HepG2 (cell line): ENCODE results near the gene ZBTB46. TPM values are rescaled to one million over a fixed set of nuclear protein-coding genes. Genes with fewer than 3 reads are reported as not detected.

Source experiments
- CEBPB ChIP-seq: IDR thresholded peaks from 2 replicates; pipeline ENCODE4 v1.6.1; 2011; ENCODE audit warnings: low read depth, low read length, improper control_type of control experiment, borderline replicate concordance
- CHD4 ChIP-seq: fragments of 200-600 bp; sonication (generic); IDR thresholded peaks from 2 replicates; pipeline ENCODE4 v1.7.0; 2017; ENCODE audit warnings: mild to moderate bottlenecking, low read length, borderline replicate concordance
- CSRNP2 ChIP-seq: sonication (generic); formaldehyde crosslinking; conservative IDR thresholded peaks from 2 replicates; pipeline ENCODE4 v1.8.0; 2022; ENCODE audit warnings: low read depth, missing genetic modification reagents
- FIP1L1 ChIP-seq: fragments of 200-400 bp; formaldehyde crosslinking; IDR thresholded peaks from 2 replicates; pipeline ENCODE4 v1.6.1; 2018; ENCODE audit warnings: low read depth, mild to moderate bottlenecking, low read length, moderate library complexity, borderline replicate concordance; ENCODE audit not compliant: insufficient read depth
- HNRNPLL ChIP-seq: fragments of 200-400 bp; formaldehyde crosslinking; IDR thresholded peaks from 2 replicates; pipeline ENCODE4 v1.6.1; 2017; ENCODE audit warnings: mild to moderate bottlenecking, low read depth, low read length; ENCODE audit not compliant: poor library complexity, severe bottlenecking
- HOMEZ ChIP-seq: IDR thresholded peaks from 2 replicates; pipeline ENCODE4 v1.6.1; 2016; ENCODE audit warnings: low read depth
- HOXD1 ChIP-seq: sonication (generic); formaldehyde crosslinking; IDR thresholded peaks from 2 replicates; pipeline ENCODE4 v1.5.0; 2020; ENCODE audit warnings: missing genetic modification reagents
- PAXIP1 ChIP-seq: sonication (generic); formaldehyde crosslinking; conservative IDR thresholded peaks from 2 replicates; pipeline ENCODE4 v1.4.0; 2020; ENCODE audit warnings: mild to moderate bottlenecking, missing genetic modification reagents, moderate library complexity
- SP140L ChIP-seq: sonication (generic); formaldehyde crosslinking; IDR thresholded peaks from 2 replicates; pipeline ENCODE4 v1.4.0; 2020; ENCODE audit warnings: missing genetic modification reagents, borderline replicate concordance
- TEAD3 ChIP-seq: optimal IDR thresholded peaks from 2 replicates; pipeline ENCODE3; 2016; ENCODE audit warnings: borderline replicate concordance
- THYN1 ChIP-seq: sonication (generic); formaldehyde crosslinking; IDR thresholded peaks from 2 replicates; pipeline ENCODE4 v1.8.1; 2023; ENCODE audit warnings: low read depth, mild to moderate bottlenecking, moderate library complexity, missing genetic modification reagents, borderline replicate concordance
- ZMYM3 ChIP-seq: sonication (generic); formaldehyde crosslinking; IDR thresholded peaks from 2 replicates; pipeline ENCODE4 v1.5.1; 2020; ENCODE audit warnings: mild to moderate bottlenecking, missing genetic modification reagents
- ZNF607 ChIP-seq: sonication (generic); formaldehyde crosslinking; IDR thresholded peaks from 2 replicates; pipeline ENCODE4 v1.5.1; 2020; ENCODE audit warnings: missing genetic modification reagents, mild to moderate bottlenecking, borderline replicate concordance
- polyA plus RNA-seq, 8 experiments: library from polyadenylated mRNA; depleted of rRNA in 3 of 8; stranded (reverse) in 7 of 8; unstranded in 1 of 8; fragments of >200 nt; fragmentation: Illumina TruSeq in 4 of 8; extraction: Trizol in 4 of 8; gene quantifications; 2 replicates each; pipeline versions ENCODE4 v1.2.1 to v1.2.3, GENCODE V29; 2011 to 2016; ENCODE audit warnings: low read depth in 4 of 8, missing spikeins in 1 of 8, mixed read lengths in 1 of 8; ENCODE audit not compliant: insufficient read depth in 1 of 8
- total RNA-seq, 5 experiments: library from RNA; depleted of rRNA; stranded (reverse); fragments of >200 nt; fragmentation: Illumina TruSeq; extraction: Trizol; gene quantifications; 2 replicates each; pipeline ENCODE4 v1.2.3, GENCODE V29; 2016; ENCODE audit warnings: low read depth in 1 of 5
- TF ChIP-seq, protein P1 (sequence below): IDR thresholded peaks from 2 replicates; pipeline ENCODE4 v1.6.1; 2016; ENCODE audit warnings: missing genetic modification reagents, missing compliant biosample characterization
- TF ChIP-seq, protein P2 (sequence below): IDR thresholded peaks from 2 replicates; pipeline ENCODE4 v1.6.1; 2016; ENCODE audit warnings: control low read depth
- TF ChIP-seq, protein P3 (sequence below): sonication (generic); formaldehyde crosslinking; IDR thresholded peaks from 2 replicates; pipeline ENCODE4 v1.8.1; 2022; ENCODE audit warnings: mild to moderate bottlenecking, missing genetic modification reagents

The ZBTB46 gene
- total and polyA plus RNA-seq, 2 of the 13 experiments (the other 11 are each of a cell fraction or from before 2014, with no cell fraction given) = 1.6 to 13.5 TPM

DNA sequence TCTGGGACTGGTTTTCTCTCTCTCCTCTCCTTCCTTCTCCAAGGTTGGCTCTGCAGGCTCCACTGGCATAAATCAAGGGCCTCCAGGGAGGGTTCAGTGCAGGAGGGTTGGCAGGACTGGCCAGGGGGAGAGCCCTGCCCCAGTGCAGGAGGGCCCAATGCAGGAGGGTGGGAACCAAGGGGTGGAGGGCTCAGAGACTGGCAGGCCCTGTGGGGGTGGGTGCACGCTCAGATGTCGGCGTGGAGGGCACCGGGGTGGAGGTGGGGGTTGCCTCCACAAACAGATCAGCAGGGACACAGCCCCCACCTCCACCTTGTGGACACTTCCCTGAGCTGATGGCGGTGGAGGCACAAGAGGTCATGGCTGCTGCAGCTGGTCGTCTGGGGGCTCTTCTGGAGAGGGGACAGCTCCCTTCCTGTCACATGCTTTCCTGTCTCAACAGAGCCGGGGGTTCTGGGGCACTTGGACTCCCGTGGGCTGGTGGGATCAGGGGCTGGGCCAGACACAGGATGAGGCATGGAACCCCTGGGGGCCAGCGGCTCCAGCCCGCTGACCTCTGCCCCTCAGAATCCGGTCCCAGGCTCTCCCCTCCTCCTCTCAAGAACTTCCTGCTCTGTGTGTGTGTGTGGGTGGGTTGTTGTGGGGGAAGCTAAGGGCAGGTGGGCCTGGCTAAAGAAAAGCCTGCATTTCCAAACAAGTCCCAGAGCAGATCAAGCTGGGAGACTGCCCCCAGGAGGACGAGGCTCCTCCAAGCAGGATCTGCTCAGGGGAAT lies 27.5 kb upstream of the ZBTB46 start (continued):
- TF ChIP-seq HOXD1 (CRISPR knock-in tag) = peak; percentile 24; the same call in 1 of the 2 replicates
- peak; percentile 46; the same call in 1 of the 2 replicates for TF ChIP-seq THYN1
- TF ChIP-seq CHD4 = no peak; the same call in 1 of the 2 replicates
- TF ChIP-seq TEAD3 (CRISPR knock-in tag) = peak; percentile 51
- TF ChIP-seq FIP1L1 = no peak; the same call in 1 of the 2 replicates
- TF ChIP-seq CSRNP2 (CRISPR knock-in tag) = no peak
- TF ChIP-seq PAXIP1 (CRISPR knock-in tag) = peak; percentile 85
- TF ChIP-seq SP140L (CRISPR knock-in tag) = no peak
- TF ChIP-seq, protein P1, sequence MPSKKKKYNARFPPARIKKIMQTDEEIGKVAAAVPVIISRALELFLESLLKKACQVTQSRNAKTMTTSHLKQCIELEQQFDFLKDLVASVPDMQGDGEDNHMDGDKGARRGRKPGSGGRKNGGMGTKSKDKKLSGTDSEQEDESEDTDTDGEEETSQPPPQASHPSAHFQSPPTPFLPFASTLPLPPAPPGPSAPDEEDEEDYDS (CRISPR knock-in tag) = peak; percentile 60; the same call in 1 of the 2 replicates
- peak; percentile 57; the same call in 1 of the 2 replicates for TF ChIP-seq HOMEZ (CRISPR knock-in tag)
- no peak for TF ChIP-seq CEBPB
- peak; percentile 53; the same call in 1 of the 2 replicates for TF ChIP-seq ZMYM3 (CRISPR knock-in tag)
- TF ChIP-seq, protein P2, sequence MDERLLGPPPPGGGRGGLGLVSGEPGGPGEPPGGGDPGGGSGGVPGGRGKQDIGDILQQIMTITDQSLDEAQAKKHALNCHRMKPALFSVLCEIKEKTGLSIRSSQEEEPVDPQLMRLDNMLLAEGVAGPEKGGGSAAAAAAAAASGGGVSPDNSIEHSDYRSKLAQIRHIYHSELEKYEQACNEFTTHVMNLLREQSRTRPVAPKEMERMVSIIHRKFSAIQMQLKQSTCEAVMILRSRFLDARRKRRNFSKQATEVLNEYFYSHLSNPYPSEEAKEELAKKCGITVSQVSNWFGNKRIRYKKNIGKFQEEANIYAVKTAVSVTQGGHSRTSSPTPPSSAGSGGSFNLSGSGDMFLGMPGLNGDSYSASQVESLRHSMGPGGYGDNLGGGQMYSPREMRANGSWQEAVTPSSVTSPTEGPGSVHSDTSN (CRISPR knock-in tag) = no peak
- TF ChIP-seq, protein P3, sequence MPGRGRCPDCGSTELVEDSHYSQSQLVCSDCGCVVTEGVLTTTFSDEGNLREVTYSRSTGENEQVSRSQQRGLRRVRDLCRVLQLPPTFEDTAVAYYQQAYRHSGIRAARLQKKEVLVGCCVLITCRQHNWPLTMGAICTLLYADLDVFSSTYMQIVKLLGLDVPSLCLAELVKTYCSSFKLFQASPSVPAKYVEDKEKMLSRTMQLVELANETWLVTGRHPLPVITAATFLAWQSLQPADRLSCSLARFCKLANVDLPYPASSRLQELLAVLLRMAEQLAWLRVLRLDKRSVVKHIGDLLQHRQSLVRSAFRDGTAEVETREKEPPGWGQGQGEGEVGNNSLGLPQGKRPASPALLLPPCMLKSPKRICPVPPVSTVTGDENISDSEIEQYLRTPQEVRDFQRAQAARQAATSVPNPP = no peak
- peak; percentile 64 for TF ChIP-seq ZNF607 (CRISPR knock-in tag)
- no peak for TF ChIP-seq HNRNPLL
